A549 (cell line): ENCODE data around the gene POLE2. TPM values are rescaled to one million over a fixed set of nuclear protein-coding genes. Genes with fewer than 3 reads are reported as not detected.
"Not testable (repeated sequence)": the region's sequence is repeated elsewhere in the genome, so short reads cannot be mapped to it uniquely, and the experiment has no call there.

Experiments used
- ATAC-seq, 2 experiments: fragments of 200-7000 bp in 1 of 2; fragments of >200 bp in 1 of 2; cut with Nextera tagmentation in 1 of 2; cut with Tn5 transposase in 1 of 2; 3 replicates each; pipeline versions ENCODE4 v1.8.0 to v1.9.1; 2018 to 2020; ENCODE audit warnings: mild to moderate bottlenecking in 1 of 2, moderate library complexity in 1 of 2
- CTCF ChIA-PET: fragments of 300-600 bp; sonication (Branson Sonifier 250); formaldehyde crosslinking; extraction: SDS; loops from one replicate; lab custom pipeline; 2021; ENCODE audit warnings: antibody characterized with exemption, inconsistent platforms; lab: Yijun Ruan, JAX
- POLR2A ChIA-PET: fragments of 350-600 bp; formaldehyde crosslinking; extraction: SDS; loops from one replicate; lab custom pipeline; 2021; ENCODE audit warnings: antibody characterized with exemption, inconsistent platforms; lab: Yijun Ruan, JAX
- DNase-seq, 2 experiments: peaks; one replicate each; pipeline versions ENCODE4 v3.0.0 to v3.0.0-alpha.2; 2011 to 2016; ENCODE audit warnings: low read depth in 1 of 2, low spot score in 1 of 2
- FAIRE-seq: peaks from 2 replicates; lab custom pipeline; 2011; peaks lifted over from hg19 to GRCh38; lab: Jason Lieb, UNC
- H3K27ac ChIP-seq, 2 experiments: fragments of >200 bp; sonication (Bioruptor Twin); formaldehyde crosslinking; 3 replicates each; pipeline ENCODE4 v1.5.1; 2016 to 2017
- H3K4me1 ChIP-seq: fragments of >200 bp; sonication (Bioruptor Twin); formaldehyde crosslinking; 3 replicates; pipeline ENCODE4 v1.6.1; 2016
- H3K4me2 ChIP-seq: fragments of >200 bp; sonication (Bioruptor Twin); formaldehyde crosslinking; 3 replicates; pipeline ENCODE4 v1.6.1; 2016
- H3K4me3 ChIP-seq: fragments of >200 bp; sonication (Bioruptor Twin); formaldehyde crosslinking; 3 replicates; pipeline ENCODE4 v1.5.1; 2016
- H3K9me3 ChIP-seq: fragments of >200 bp; sonication (Bioruptor Twin); formaldehyde crosslinking; 3 replicates; pipeline ENCODE4 v1.6.1; 2016
- CBX8 ChIP-seq: fragments of 200-600 bp; sonication (generic); IDR thresholded peaks from 2 replicates; pipeline ENCODE4 v1.6.1; 2016
- CEBPB ChIP-seq, 2 experiments: fragments of >200 bp in 1 of 2; sonication (Bioruptor Twin) in 1 of 2; formaldehyde crosslinking in 1 of 2; IDR thresholded peaks; 2 replicates each; pipeline ENCODE4 v1.6.1; 2012 to 2016
- CHD2 ChIP-seq: fragments of 150-350 bp; IDR thresholded peaks from 2 replicates; pipeline ENCODE4 v1.6.1; 2014; ENCODE audit warnings: low read length; ENCODE audit not compliant: partially characterized antibody
- EHF ChIP-seq: fragments of 250-450 bp; sonication (Bioruptor Pico); IDR thresholded peaks from 2 replicates; pipeline ENCODE4 v1.5.0; 2020; ENCODE audit warnings: mild to moderate bottlenecking
- HEYL ChIP-seq: fragments of 250-450 bp; sonication (Bioruptor Pico); IDR thresholded peaks from 2 replicates; pipeline ENCODE4 v1.8.0; 2021; ENCODE audit warnings: mild to moderate bottlenecking, moderate library complexity
- JUN ChIP-seq, 2 experiments: fragments of >200 bp; sonication (Bioruptor Twin); formaldehyde crosslinking; IDR thresholded peaks; 2 replicates in 1 of 2; 3 replicates in 1 of 2; pipeline ENCODE4 v1.6.1; 2016 to 2017
- MAFK ChIP-seq: fragments of 450-650 bp; IDR thresholded peaks from 2 replicates; pipeline ENCODE4 v1.6.1; 2014; ENCODE audit not compliant: partially characterized antibody
- NFE2L2 ChIP-seq: fragments of 150-350 bp; conservative IDR thresholded peaks from 2 replicates; pipeline ENCODE4 v1.6.1; 2014; ENCODE audit warnings: low read length
- NR3C1 ChIP-seq: fragments of >200 bp; sonication (Bioruptor Twin); formaldehyde crosslinking; IDR thresholded peaks from 3 replicates; pipeline ENCODE4 v1.6.1; 2017
- PHF8 ChIP-seq: fragments of 200-600 bp; sonication (generic); IDR thresholded peaks from 2 replicates; pipeline ENCODE4 v1.6.1; 2016; ENCODE audit warnings: low read depth, mild to moderate bottlenecking, antibody characterized with exemption, moderate library complexity, borderline replicate concordance
- POLR2AphosphoS2 ChIP-seq: conservative IDR thresholded peaks from 2 replicates; pipeline ENCODE4 v1.6.1; 2012; ENCODE audit warnings: low read length, improper control_type of control experiment, inconsistent platforms
- ZFP36 ChIP-seq: fragments of 450-650 bp; IDR thresholded peaks from 2 replicates; pipeline ENCODE4 v1.6.1; 2014; ENCODE audit warnings: borderline replicate concordance; ENCODE audit not compliant: partially characterized antibody
- WGBS: methylation state at CpG from one replicate; pipeline ENCODE4 v1.1.6; 2017; ENCODE audit errors: missing lambda C conversion rate; 5-methylcytosine and 5-hydroxymethylcytosine counted together
- polyA plus RNA-seq, 4 experiments: library from polyadenylated mRNA; depleted of rRNA in 3 of 4; stranded (reverse); fragments of >200 nt; fragmentation: RNase III in 1 of 4; extraction: RNeasy Plus Mini Kit Qiagen cat#74134 plus additional on column Dnase treatment in 1 of 4; gene quantifications; 2 replicates in 3 of 4; 3 replicates in 1 of 4; pipeline ENCODE4 v1.2.3, GENCODE V29; 2011 to 2017

POLE2 gene
- polyA plus RNA-seq, 2 of the 4 experiments (the other 2 are of a cell fraction), result 20.2 to 28.1 TPM

- no peaks in the 10 kb centered on the region for H3K9me3 ChIP-seq
- ATAC-seq (no peak), FAIRE-seq (no peak), DNase-seq (no peak)
- no peak overlapping the region for H3K4me2 ChIP-seq
- ChIA-PET POLR2A (no interaction called here), CTCF (interaction anchor here (1.4 kb wide), 1 partner anchor 36 kb away, joined by 3 read pairs; no protein-coding TSS in a partner anchor)
- H3K4me1 ChIP-seq, result no peaks in the 10 kb centered on the region
- H3K4me3 ChIP-seq, result no peak overlapping the region
- H3K27ac ChIP-seq, result no peak overlapping the region
- TF ChIP-seq NR3C1, result no peak
- TF ChIP-seq NFE2L2, result no peak
- TF ChIP-seq CHD2, result no peak
Measured at GRCh38 chr14:49670475-49670874, 17.5 kb downstream of the POLE2 start.

GRCh38 chr14:49659526-49660455 lies 28.2 kb downstream of the POLE2 start:
- ATAC-seq (peak; percentile 43 to 76; a peak in 4 of 6 replicates), DNase-seq (peak in 1 of 2 experiments; percentile 29), FAIRE-seq (no peak)
- POLR2A ChIA-PET, result no interaction called here
- 10% methylated on average over 2 of the region's 2 CpGs for WGBS
- H3K4me3 ChIP-seq, result no peak overlapping the region
- TF ChIP-seq CEBPB (IDR thresholded peaks at IDR 0.05) (peak in 1 of 2 experiments; percentile 76; a peak in 2 of 4 replicates), EHF (CRISPR knock-in tag) (no peak)
- H3K4me2 ChIP-seq, result peak overlapping the region; percentile 18; the same call in 2 of the 3 replicates
- peaks cover 21% of the 10 kb centered on the region for H3K4me1 ChIP-seq
- CTCF ChIA-PET, result interaction anchor here (1.4 to 4.1 kb wide), 2 partner anchors 18 to 25 kb away, joined by 4 to 16 read pairs; partner anchors contain the start of gene DNAAF2
- no peak overlapping the region; a peak in 1 of 6 replicates for H3K27ac ChIP-seq
- H3K9me3 ChIP-seq, result no peaks in the 10 kb centered on the region

DNA sequence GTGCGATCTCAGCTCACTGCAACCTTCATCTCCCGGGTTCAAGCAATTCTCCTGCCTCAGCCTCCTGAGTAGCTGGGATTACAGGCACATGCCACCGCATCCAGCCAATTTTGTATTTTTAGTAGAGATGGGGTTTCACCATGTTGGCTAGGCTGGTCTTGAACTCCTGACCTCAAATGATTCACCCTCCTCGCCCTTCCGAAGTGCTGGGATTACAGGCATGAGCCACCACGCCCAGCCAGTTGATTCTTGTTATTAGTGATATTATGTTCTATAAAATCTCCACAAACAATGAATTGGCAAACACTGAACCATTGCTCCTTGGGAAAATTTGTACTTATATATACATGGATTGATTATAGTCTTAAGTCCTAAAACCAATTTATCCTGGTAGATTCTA lies 30.5 kb downstream of the POLE2 start:
- peak in 1 of 2 experiments; percentile 20; a peak in 1 of 6 replicates for ATAC-seq
- FAIRE-seq, H3K4me3 ChIP-seq, DNase-seq, H3K9me3 ChIP-seq, H3K4me2 ChIP-seq, POLR2A ChIA-PET, H3K27ac ChIP-seq: not testable (repeated sequence)
- CTCF ChIA-PET, result interaction anchor here (1.1 to 4.1 kb wide), 2 partner anchors 23 to 30 kb away, joined by 4 to 16 read pairs; partner anchors contain the start of genes DNAAF2 and POLE2
- H3K4me1 ChIP-seq, result peaks cover 21% of the 10 kb centered on the region
- WGBS, result 80% methylated on average over 6 of the region's 6 CpGs

DNA sequence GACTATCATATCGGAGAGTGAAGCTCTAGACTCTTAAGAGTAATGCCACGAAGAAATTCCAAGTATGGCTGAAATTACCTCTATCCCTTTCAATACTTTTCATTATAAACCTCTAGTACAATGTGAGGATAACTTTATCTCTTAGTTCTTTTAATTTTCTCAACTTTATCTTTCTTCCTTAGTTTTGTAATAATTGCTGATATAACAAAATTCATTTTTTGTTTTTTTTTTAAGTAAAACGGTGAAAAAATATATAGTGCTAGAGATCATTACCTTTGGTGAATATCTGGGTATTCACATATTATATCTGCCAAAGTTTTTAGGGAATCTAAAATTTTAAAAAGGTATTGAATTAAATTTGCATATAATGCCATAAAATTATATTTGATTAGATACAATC lies 33.5 kb downstream of the POLE2 start:
- no peak for DNase-seq
- Histone ChIP-seq H3K4me3 (no peak overlapping the region), H3K27ac (no peak overlapping the region), H3K4me1 (peaks cover 12% of the 10 kb centered on the region), H3K4me2 (no peak overlapping the region), H3K9me3 (no peaks in the 10 kb centered on the region)
- WGBS, result 92% methylated on average over 3 of the region's 3 CpGs
- no peak for ATAC-seq
- no peak for FAIRE-seq
- ChIA-PET CTCF (interaction anchor here (1.2 to 2.3 kb wide), 2 partner anchors 13 to 19 kb away, joined by 3 to 5 read pairs; partner anchors contain the start of gene DNAAF2), POLR2A (no interaction called here)
- TF ChIP-seq EHF (CRISPR knock-in tag) (no peak), POLR2AphosphoS2 (no peak), PHF8 (no peak), MAFK (peak; percentile 90), CBX8 (no peak), NFE2L2 (no peak), ZFP36 (no peak), JUN (IDR thresholded peaks at IDR 0.05) (no peak)

- H3K4me1 ChIP-seq, result peaks cover 9% of the 10 kb centered on the region; the same call in 1 of the 3 replicates
- TF ChIP-seq CHD2, result no peak
- TF ChIP-seq HEYL (CRISPR knock-in tag), result no peak
- no peak for TF ChIP-seq PHF8
- TF ChIP-seq CBX8, result no peak
- H3K9me3 ChIP-seq, result no peaks in the 10 kb centered on the region
- H3K27ac ChIP-seq, result no peak overlapping the region
- WGBS, result 89% methylated on average over 6 of the region's 6 CpGs
- no peak overlapping the region for H3K4me3 ChIP-seq
- ChIA-PET POLR2A (interaction anchor here (2.4 kb wide), 1 partner anchor 114 kb away, joined by 7 read pairs; the partner anchor contains the start of gene KLHDC2), CTCF (no interaction called here)
- FAIRE-seq (no peak), ATAC-seq (no peak), DNase-seq (no peak)
- H3K4me2 ChIP-seq, result no peak overlapping the region
Measured at GRCh38 chr14:49653508-49653907, 34.5 kb downstream of the POLE2 start.
